Epithelial cell of proximal tubule (primary cell): ENCODE data around the gene NME7. TPM values are rescaled to one million over a fixed set of nuclear protein-coding genes. Genes with fewer than 3 reads are reported as not detected.

ENCODE experiments used
- DNase-seq: peaks from one replicate; pipeline ENCODE4 v3.0.0-alpha.2; 2011; ENCODE audit warnings: low read depth
- H3K4me3 ChIP-seq: 2 replicates; pipeline ENCODE4 v1.5.1; 2011; ENCODE audit warnings: low read depth, mild to moderate bottlenecking, low read length
- CTCF ChIP-seq: conservative IDR thresholded peaks from 2 replicates; pipeline ENCODE4 v1.5.1; 2012; ENCODE audit warnings: low read depth, mild to moderate bottlenecking, low read length
- total RNA-seq: library from RNA; depleted of rRNA; stranded (reverse); fragments of >200 nt; gene quantifications from 2 replicates; pipeline ENCODE4 v1.2.3, GENCODE V29; 2015

NME7 gene
- total RNA-seq, 1 donor from 2014 or later: 50.9 TPM

GRCh38 chr1:169383449-169383848 lies 15.9 kb upstream of the NME7 start:
- no peak for TF ChIP-seq CTCF
- no peak overlapping the region for H3K4me3 ChIP-seq
- DNase-seq: no peak

- TF ChIP-seq CTCF: no peak
- no peak overlapping the region for H3K4me3 ChIP-seq
- DNase-seq: no peak
Measured at GRCh38 chr1:169381162-169381561, 13.6 kb upstream of the NME7 start.

- no peak for TF ChIP-seq CTCF
- H3K4me3 ChIP-seq: no peak overlapping the region
- no peak for DNase-seq
Measured at GRCh38 chr1:169371404-169371803, 3.8 kb upstream of the NME7 start.

- H3K4me3 ChIP-seq: peak overlapping the region; percentile 93
- no peak for DNase-seq
- no peak for TF ChIP-seq CTCF
Measured at GRCh38 chr1:169368406-169368769, 791 bp upstream of the NME7 start.

GRCh38 chr1:169367096-169367685 lies 406 bp downstream of the NME7 start:
- DNase-seq: no peak

GRCh38 chr1:169364948-169365347 lies 2.6 kb downstream of the NME7 start:
- TF ChIP-seq CTCF: no peak
- DNase-seq: no peak
- no peak overlapping the region for H3K4me3 ChIP-seq

More at GRCh38 chr1:169367096-169367685, 406 bp downstream of the NME7 start:
- TF ChIP-seq CTCF: no peak
- H3K4me3 ChIP-seq: peak overlapping the region; percentile 93

- TF ChIP-seq CTCF: no peak
- no peak for DNase-seq
- H3K4me3 ChIP-seq: no peak overlapping the region
Measured at GRCh38 chr1:169363046-169363730, 4.4 kb downstream of the NME7 start.
